ENCODE data around the gene INSR. TPM values are rescaled to one million over a fixed set of nuclear protein-coding genes. Genes with fewer than 3 reads are reported as not detected.
"Not testable (repeated sequence)": the region's sequence is repeated elsewhere in the genome, so short reads cannot be mapped to it uniquely, and the experiment has no call there.

Gene INSR
- total RNA-seq, 4 donors from 2014 or later, result 70.7 to 165 (median 89.2) TPM

- H3K4me3 ChIP-seq (ENCODE audit: low read depth, poor library complexity, severe bottlenecking), result no peak overlapping the region
- 40 to 70% methylated on average over 2 of the region's 2 CpGs for WGBS, 2 donors
- intact Hi-C loops (cut with DNase I; ENCODE audit: low total_unique reads), result no loop called here
- TF ChIP-seq POLR2A (IDR thresholded peaks at IDR 0.05) (no peak), CTCF (IDR thresholded peaks at IDR 0.05) (no peak)
- DNase-seq (ENCODE audit: low spot score in 2 of 2), result no peak
Measured at GRCh38 chr19:7318176-7318575, 24.0 kb upstream of the INSR start.

- intact Hi-C loops (cut with DNase I; ENCODE audit: low total_unique reads), result no loop called here
- TF ChIP-seq CTCF (IDR thresholded peaks at IDR 0.05), result no peak
- no peak for TF ChIP-seq POLR2A (IDR thresholded peaks at IDR 0.05)
- WGBS, 2 donors, result 78 to 82% methylated on average over 7 of the region's 7 CpGs
- no peak for DNase-seq (ENCODE audit: low spot score in 2 of 2)
- H3K4me3 ChIP-seq (ENCODE audit: low read depth, poor library complexity, severe bottlenecking), result no peak overlapping the region
Measured at GRCh38 chr19:7312816-7313215, 18.6 kb upstream of the INSR start.

GRCh38 chr19:7311911-7312310 is 17.7 kb upstream of the INSR start:
- no peak for TF ChIP-seq CTCF (IDR thresholded peaks at IDR 0.05)

GRCh38 chr19:7308327-7308726 is 14.1 kb upstream of the INSR start:
- H3K4me3 ChIP-seq (ENCODE audit: low read depth, poor library complexity, severe bottlenecking); intact Hi-C loops (cut with DNase I; ENCODE audit: low total_unique reads); DNase-seq (ENCODE audit: low spot score in 2 of 2): not testable (repeated sequence)
- WGBS, 2 donors, result 80 to 83% methylated on average over 9 of the region's 9 CpGs

More at GRCh38 chr19:7311911-7312310, 17.7 kb upstream of the INSR start:
- no peak overlapping the region for H3K4me3 ChIP-seq (ENCODE audit: low read depth, poor library complexity, severe bottlenecking)
- no peak for DNase-seq (ENCODE audit: low spot score in 2 of 2)
- WGBS, 2 donors, result 91 to 96% methylated on average over 12 of the region's 12 CpGs
- intact Hi-C loops (cut with DNase I; ENCODE audit: low total_unique reads), result no loop called here

- 81 to 89% methylated on average over 7 of the region's 7 CpGs for WGBS, 2 donors
- DNase-seq (ENCODE audit: low spot score in 2 of 2), result no peak
- TF ChIP-seq CTCF (IDR thresholded peaks at IDR 0.05) (no peak), POLR2A (IDR thresholded peaks at IDR 0.05) (no peak)
- intact Hi-C loops (cut with DNase I; ENCODE audit: low total_unique reads), result no loop called here
- no peak overlapping the region for H3K4me3 ChIP-seq (ENCODE audit: low read depth, poor library complexity, severe bottlenecking)
Measured at GRCh38 chr19:7307590-7308218, 13.5 kb upstream of the INSR start.

- WGBS, 2 donors, result 18 to 32% methylated on average over 9 of the region's 9 CpGs
- no peak for DNase-seq (ENCODE audit: low spot score in 2 of 2)
- H3K4me3 ChIP-seq (ENCODE audit: low read depth, poor library complexity, severe bottlenecking), result no peak overlapping the region
- TF ChIP-seq POLR2A (IDR thresholded peaks at IDR 0.05) (no peak), CTCF (IDR thresholded peaks at IDR 0.05) (no peak)
- intact Hi-C loops (cut with DNase I; ENCODE audit: low total_unique reads), result no loop called here
Measured at GRCh38 chr19:7304200-7304599, 10.0 kb upstream of the INSR start.
